Stimulated activated CD8-positive, alpha-beta memory T cell treated with anti-CD3 and anti-CD28 coated beads, Interleukin-4, amount 100 ng/mL, for 1 hour (primary cell): ENCODE results near the gene CC2D2B.

Experiments
- DNase-seq, 2 donors: peaks; one replicate each; pipeline ENCODE4 v3.0.0-alpha.2; 2020; ENCODE audit warnings: low read depth in 2 of 2, low spot score in 1 of 2

Gene CC2D2B

DNA sequence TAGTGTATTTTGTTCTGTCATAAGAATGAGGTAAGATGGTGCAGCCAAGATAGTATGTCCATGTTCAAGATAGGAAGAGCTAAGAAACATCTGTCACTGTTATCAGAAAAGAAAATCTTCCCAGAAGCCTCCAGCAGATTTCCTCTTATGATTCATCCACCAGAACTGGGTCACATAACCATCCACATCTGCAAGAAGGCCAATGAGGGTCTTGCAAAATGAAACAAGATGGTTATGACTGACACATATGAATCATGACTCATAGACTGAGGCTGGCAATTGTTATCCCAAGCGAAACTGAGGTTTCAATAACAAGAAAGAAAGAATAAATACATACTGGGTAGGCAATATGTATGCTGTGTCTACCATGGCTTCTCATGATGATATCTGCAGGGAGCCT, 165.9 kb downstream of the CC2D2B start:
- DNase-seq: no peak

DNA sequence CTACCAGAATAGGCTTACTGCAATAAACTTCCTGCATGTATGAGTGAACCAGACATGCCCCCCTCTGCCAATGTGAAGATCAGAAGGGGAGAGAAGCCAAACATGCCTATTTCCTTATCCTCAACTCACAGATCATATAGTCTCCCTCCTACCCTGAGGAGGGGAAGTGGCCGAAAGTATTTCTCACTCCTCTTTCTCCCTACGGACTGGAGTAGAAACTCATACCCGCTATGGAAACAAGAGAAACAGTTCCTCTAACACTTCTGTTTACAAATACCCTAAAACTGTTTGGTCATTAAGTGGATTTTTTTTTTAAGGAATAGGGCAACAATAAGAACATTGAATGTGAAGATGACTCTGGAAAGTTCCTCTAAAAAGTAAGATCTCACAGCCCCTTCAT, 167.0 kb downstream of the CC2D2B start:
- DNase-seq: no peak

DNA sequence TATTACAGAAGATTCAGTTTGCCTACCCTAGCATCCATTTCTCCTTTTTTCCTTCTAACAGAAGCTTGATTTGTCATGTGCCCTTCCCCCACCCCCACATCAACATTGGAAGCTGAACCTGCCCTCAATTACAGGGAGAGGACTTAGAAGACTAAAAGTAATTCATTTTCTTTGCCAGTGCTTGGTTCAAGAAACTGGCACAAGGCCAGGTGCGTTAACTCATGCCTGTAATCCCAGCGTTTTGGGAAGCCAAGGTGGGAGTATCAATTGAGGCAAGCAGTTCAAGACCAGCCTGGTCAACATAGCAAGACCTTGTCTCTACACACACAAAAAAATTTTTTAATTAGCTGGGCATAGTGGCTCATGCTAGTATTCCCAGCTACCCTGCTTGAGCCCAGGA, 168.2 kb downstream of the CC2D2B start:
- no peak for DNase-seq

DNA sequence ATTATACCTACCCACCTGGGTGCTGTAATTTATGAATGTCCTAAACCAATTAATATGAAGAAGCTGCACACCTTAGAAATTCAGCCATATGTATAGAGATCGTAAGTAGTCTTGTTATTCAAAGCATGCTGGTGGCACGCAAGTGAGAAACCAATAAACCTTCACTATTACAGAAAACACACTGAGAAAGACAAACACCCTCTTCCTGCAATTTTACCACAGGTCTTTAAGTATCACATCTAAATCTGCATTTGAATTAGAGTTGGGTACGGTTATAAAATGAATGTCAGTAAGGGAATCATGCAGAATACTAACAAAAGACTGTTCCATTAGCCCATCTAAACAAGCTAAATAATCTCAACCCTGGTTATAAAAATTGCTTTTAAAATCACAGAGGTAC, 169.4 kb downstream of the CC2D2B start:
- DNase-seq: no peak

DNA sequence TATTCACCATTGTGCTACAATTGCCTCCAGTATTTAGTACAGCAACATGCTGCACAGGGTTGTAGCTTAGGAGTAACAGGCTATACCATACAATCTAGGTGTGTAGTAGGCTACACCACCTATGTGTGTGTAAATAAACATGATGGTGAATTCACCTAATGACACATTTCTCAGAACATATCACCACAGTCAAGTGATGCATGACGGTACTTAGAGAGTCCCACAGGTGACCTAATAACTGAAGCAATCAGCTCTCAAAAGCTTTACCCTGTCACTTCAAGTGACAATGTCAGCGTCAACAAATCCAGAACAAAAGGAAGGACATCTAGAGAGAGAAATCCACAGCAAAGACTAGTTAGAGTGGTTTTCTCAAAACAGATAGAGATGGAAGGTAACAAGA, 174.4 kb downstream of the CC2D2B start:
- no peak for DNase-seq
